KOPT-K1 (cell line): Measurements from ENCODE around the gene TOR1B.

ENCODE experiments used
- H3K27ac ChIP-seq: fragments of 200-600 bp; sonication (generic); 2 replicates; pipeline ENCODE4 v1.5.1; 2016; ENCODE audit warnings: antibody characterized with exemption, mild to moderate bottlenecking, low read depth, low read length; ENCODE audit not compliant: poor library complexity, severe bottlenecking
- H3K36me3 ChIP-seq: fragments of 200-600 bp; sonication (generic); 2 replicates; pipeline ENCODE4 v1.5.1; 2017; ENCODE audit warnings: antibody characterized with exemption, mild to moderate bottlenecking, low read length, moderate library complexity; ENCODE audit not compliant: insufficient read depth
- H3K9me3 ChIP-seq: fragments of 200-600 bp; sonication (generic); 2 replicates; pipeline ENCODE4 v1.5.1; 2017; ENCODE audit warnings: antibody characterized with exemption, low read length, mild to moderate bottlenecking; ENCODE audit not compliant: insufficient read depth, poor library complexity, severe bottlenecking

TOR1B gene

DNA sequence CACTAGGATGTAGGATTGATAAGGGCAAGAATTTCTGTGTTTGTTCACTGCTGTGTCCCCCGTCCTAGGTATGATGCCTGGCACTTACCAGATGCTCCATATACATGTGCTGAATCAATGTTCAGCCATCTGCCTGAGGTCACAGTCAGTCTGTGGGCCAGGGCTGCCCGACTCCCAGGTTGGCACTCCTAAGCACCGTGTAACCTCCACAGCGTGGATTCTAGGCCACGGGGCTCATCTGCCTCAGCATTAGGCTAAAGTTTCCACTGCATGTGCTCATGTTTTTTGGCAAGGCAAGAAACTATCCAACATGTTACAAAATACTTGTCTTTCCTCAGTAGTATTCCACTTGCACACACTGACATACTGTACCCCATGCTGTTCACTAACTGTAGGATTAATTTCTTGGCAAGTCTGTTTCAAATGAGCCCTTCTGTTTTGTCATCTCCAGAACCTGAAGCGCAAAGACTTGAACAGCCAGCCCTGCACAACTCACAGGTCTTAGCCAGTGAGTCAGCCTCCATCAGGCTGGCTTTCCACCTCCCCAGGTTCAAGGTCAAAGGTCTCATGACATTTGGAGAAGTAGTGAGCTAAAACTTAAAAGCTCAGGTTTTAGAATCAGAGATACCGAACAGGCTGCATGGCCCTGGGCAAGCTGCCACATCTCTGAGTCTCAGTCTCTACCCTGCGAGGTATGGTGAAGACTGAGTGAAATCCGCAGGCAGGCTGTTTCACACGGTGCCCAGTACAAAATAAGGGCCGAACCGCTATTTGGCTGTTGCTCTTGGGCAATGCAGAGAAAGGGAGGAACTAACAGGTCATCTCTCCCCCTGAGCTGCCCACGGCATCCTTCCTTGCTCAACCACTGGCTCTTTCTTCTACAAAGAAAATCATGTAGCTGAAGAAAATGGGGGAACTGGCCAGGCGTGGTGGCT, 13.8 kb downstream of the TOR1B start:
- H3K36me3 ChIP-seq, result peaks cover 98% of the 10 kb centered on the region
- H3K9me3 ChIP-seq, result no peaks in the 10 kb centered on the region
- H3K27ac ChIP-seq, result no peak overlapping the region

DNA sequence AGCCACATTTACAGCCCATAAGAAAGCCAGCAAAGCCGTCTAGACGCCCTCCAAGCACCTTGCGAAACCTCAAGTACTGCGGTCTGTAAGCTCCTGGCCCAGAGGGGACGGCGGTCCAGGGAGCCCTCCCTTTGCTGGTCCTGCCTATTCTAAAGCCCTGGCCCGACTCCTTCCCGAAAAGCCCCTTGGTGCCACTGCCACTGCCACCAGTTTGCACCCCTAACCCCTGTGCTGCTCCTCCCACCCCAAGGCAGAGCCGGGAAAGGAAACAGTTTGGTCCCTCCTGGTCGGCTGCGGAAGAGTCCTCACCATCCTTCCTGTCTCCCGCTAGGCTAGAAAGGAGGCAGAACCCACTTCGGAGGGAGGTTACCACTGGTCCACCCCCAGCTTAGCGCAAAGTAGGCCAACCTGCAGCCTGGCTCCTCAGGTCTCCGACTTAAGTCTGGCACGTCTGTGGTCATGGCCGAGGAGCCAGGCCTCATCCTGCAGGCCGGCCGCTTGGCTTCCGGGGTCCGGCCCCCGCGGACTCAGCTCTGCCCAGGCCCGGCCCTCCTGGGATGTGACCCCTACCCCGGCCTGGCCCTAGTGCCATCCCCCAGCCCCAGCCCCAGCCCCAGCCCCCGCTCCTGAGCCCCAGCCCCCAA, 20.0 kb downstream of the TOR1B start:
- H3K27ac ChIP-seq, result peak overlapping the region; percentile 85
- H3K9me3 ChIP-seq, result no peaks in the 10 kb centered on the region
- H3K36me3 ChIP-seq, result peaks cover 64% of the 10 kb centered on the region

DNA sequence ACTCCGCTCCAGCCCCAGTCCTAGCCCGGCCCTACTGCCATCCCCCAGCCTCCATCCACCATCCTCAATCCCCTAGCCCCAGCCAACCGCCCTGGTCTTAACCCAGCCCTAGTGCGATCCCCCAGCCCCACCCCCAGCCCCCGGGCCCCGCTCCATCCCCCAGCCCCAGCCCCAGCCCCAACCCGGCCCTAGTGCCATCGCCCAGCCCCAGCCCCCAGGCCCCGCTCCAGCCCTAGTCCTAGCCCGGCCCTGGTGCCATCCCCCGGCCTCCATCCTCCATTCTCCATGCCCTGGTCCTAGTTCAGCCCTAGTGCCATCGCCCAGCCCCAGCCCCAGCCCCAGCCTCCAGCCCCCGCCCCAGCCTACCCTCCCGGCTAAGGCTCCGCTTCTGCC, 20.6 kb downstream of the TOR1B start:
- Histone ChIP-seq H3K9me3 (no peaks in the 10 kb centered on the region), H3K27ac (peak overlapping the region; percentile 85), H3K36me3 (peaks cover 64% of the 10 kb centered on the region)

- H3K27ac ChIP-seq, result peak within 1 kb of the TSS; percentile 85
- no peaks in the 10 kb centered on the region for H3K9me3 ChIP-seq
- peaks cover 64% of the 10 kb centered on the region for H3K36me3 ChIP-seq
Observed at GRCh38 chr9:129823935-129824601, 21.1 kb downstream of the TOR1B start, which contains the start of gene TOR1A. Gene TOR1A (minus strand): TSS chr9:129824136. CDS start chr9:129824085, 51 bp downstream.

DNA sequence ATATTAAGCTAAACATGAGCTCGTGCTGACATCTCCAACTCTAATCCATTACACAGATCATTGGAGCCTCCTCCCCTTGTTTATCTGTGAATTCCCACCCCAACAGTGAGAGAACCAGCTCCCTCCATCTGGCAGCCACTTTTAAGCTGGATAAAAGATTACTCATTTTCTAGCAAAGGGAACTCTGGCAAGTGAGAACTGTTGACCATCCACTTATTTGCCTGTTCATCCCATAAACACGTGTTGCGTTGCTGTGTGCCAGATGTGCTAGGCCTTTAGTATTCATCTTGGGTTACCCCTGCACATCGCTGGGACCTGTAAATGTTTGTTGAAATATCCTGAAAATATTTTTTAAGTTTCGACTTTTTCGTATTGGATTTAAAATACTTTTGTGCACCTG, 23.4 kb downstream of the TOR1B start:
- Histone ChIP-seq H3K9me3 (no peaks in the 10 kb centered on the region), H3K36me3 (peaks cover 66% of the 10 kb centered on the region), H3K27ac (no peak overlapping the region)

GRCh38 chr9:129826759-129827158, 23.8 kb downstream of the TOR1B start:
- H3K27ac ChIP-seq, result no peak overlapping the region
- no peaks in the 10 kb centered on the region for H3K9me3 ChIP-seq
- H3K36me3 ChIP-seq, result peaks cover 66% of the 10 kb centered on the region

GRCh38 chr9:129828051-129828450, 25.1 kb downstream of the TOR1B start:
- Histone ChIP-seq H3K9me3 (no peaks in the 10 kb centered on the region), H3K36me3 (peaks cover 67% of the 10 kb centered on the region), H3K27ac (no peak overlapping the region)

DNA sequence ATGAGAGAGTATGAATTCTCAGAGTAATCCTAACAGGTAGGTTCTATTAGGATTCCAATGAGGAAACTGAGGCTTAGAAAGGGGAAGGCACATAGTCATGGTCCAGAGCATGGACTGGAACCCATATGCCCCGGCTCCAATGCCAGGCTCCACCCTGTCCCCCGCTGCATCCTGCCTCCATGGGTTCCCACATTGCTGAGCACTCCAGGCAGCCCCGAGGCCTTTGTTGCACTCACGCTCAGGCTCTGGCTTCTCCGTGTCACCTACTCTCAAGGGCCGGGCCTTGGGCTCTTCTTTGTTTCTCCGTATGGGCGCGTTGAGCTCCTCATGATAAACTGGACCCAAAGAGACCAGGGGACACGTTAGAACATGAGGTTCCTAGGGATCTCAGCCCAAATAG, 26.0 kb downstream of the TOR1B start:
- H3K27ac ChIP-seq, result no peak overlapping the region
- H3K36me3 ChIP-seq, result peaks cover 76% of the 10 kb centered on the region
- H3K9me3 ChIP-seq, result no peaks in the 10 kb centered on the region

GRCh38 chr9:129832982-129833381, 30.0 kb downstream of the TOR1B start:
- no peaks in the 10 kb centered on the region for H3K9me3 ChIP-seq
- H3K36me3 ChIP-seq, result peaks cover 72% of the 10 kb centered on the region
- no peak overlapping the region for H3K27ac ChIP-seq

GRCh38 chr9:129834489-129835127, 31.6 kb downstream of the TOR1B start:
- Histone ChIP-seq H3K36me3 (peaks cover 64% of the 10 kb centered on the region), H3K27ac (peak overlapping the region; percentile 89), H3K9me3 (no peaks in the 10 kb centered on the region)

GRCh38 chr9:129835128-129835859, 32.3 kb downstream of the TOR1B start, which contains the start of the genes C9orf78 and USP20:
Gene C9orf78 (minus strand): TSS chr9:129835275. CDS start chr9:129835221, 54 bp downstream.
Gene USP20 (plus strand): TSS chr9:129835458. CDS start chr9:129852556, 17,098 bp downstream.
- H3K27ac ChIP-seq, result peak within 1 kb of the TSS; percentile 89
- peaks cover 57% of the 10 kb centered on the region for H3K36me3 ChIP-seq
- no peaks in the 10 kb centered on the region for H3K9me3 ChIP-seq

- peaks cover 52% of the 10 kb centered on the region for H3K36me3 ChIP-seq
- no peaks in the 10 kb centered on the region for H3K9me3 ChIP-seq
- H3K27ac ChIP-seq, result peak overlapping the region; percentile 89
Observed at GRCh38 chr9:129835860-129836223, 32.9 kb downstream of the TOR1B start.

GRCh38 chr9:129836311-129837007, 33.5 kb downstream of the TOR1B start:
- Histone ChIP-seq H3K36me3 (peaks cover 48% of the 10 kb centered on the region), H3K9me3 (no peaks in the 10 kb centered on the region), H3K27ac (peak overlapping the region; percentile 89)
